HG02970 (cell line): Measurements from ENCODE around the gene IFIH1.
A peak's percentile ranks its signal among the peaks of the same experiment; 100 is the strongest.

Experiments used
- ATAC-seq: cut with Tn5 transposase; IDR thresholded peaks from one replicate; pipeline ENCODE4 v1.9.1; 2021; ENCODE audit warnings: mild to moderate bottlenecking, moderate library complexity, moderate number of reproducible peaks; ENCODE audit not compliant: unreplicated experiment, low FRiP score

The IFIH1 gene

GRCh38 chr2:162318328-162319180, at the start of gene IFIH1:
Gene IFIH1 (minus strand): TSS chr2:162318684. CDS start chr2:162318307, 377 bp downstream.
- ATAC-seq = peak; percentile 84

- no peak for ATAC-seq
Observed at GRCh38 chr2:162365392-162365791, 46.9 kb upstream of the IFIH1 start.

- no peak for ATAC-seq
Observed at GRCh38 chr2:162344617-162344950, 26.1 kb upstream of the IFIH1 start.

- peak; percentile 100 for ATAC-seq
Observed at GRCh38 chr2:162343824-162344616, 25.5 kb upstream of the IFIH1 start, which contains the start of gene GCA. Gene GCA (plus strand): TSS chr2:162344132. CDS start chr2:162344249, 117 bp downstream.

- no peak for ATAC-seq
Observed at GRCh38 chr2:162343492-162343823, 25.0 kb upstream of the IFIH1 start.

GRCh38 chr2:162342841-162343240, 24.4 kb upstream of the IFIH1 start:
- ATAC-seq = no peak

- ATAC-seq = no peak
Observed at GRCh38 chr2:162342321-162342720, 23.8 kb upstream of the IFIH1 start.

- ATAC-seq = no peak
Observed at GRCh38 chr2:162340822-162341221, 22.3 kb upstream of the IFIH1 start.

- no peak for ATAC-seq
Observed at GRCh38 chr2:162337868-162338267, 19.4 kb upstream of the IFIH1 start.

- no peak for ATAC-seq
Observed at GRCh38 chr2:162333968-162334367, 15.5 kb upstream of the IFIH1 start.

GRCh38 chr2:162330881-162331280, 12.4 kb upstream of the IFIH1 start:
- no peak for ATAC-seq

GRCh38 chr2:162328424-162329157, 10.1 kb upstream of the IFIH1 start:
- peak; percentile 78 for ATAC-seq

GRCh38 chr2:162327806-162328205, 9.3 kb upstream of the IFIH1 start:
- ATAC-seq = no peak

GRCh38 chr2:162327134-162327769, 8.8 kb upstream of the IFIH1 start:
- no peak for ATAC-seq

- no peak for ATAC-seq
Observed at GRCh38 chr2:162324953-162325352, 6.5 kb upstream of the IFIH1 start.

GRCh38 chr2:162320864-162321517, 2.5 kb upstream of the IFIH1 start:
- ATAC-seq = no peak

GRCh38 chr2:162317861-162318327, 590 bp downstream of the IFIH1 start:
- ATAC-seq = peak; percentile 3

GRCh38 chr2:162317058-162317742, 1.3 kb downstream of the IFIH1 start:
- no peak for ATAC-seq

- no peak for ATAC-seq
Observed at GRCh38 chr2:162316590-162316989, 1.9 kb downstream of the IFIH1 start.
